Measurements from ENCODE around the gene CLSTN3. TPM values are rescaled to one million over a fixed set of nuclear protein-coding genes. Genes with fewer than 3 reads are reported as not detected.

The CLSTN3 gene
- total RNA-seq, 1 donor from 2014 or later: 14.8 TPM

DNA sequence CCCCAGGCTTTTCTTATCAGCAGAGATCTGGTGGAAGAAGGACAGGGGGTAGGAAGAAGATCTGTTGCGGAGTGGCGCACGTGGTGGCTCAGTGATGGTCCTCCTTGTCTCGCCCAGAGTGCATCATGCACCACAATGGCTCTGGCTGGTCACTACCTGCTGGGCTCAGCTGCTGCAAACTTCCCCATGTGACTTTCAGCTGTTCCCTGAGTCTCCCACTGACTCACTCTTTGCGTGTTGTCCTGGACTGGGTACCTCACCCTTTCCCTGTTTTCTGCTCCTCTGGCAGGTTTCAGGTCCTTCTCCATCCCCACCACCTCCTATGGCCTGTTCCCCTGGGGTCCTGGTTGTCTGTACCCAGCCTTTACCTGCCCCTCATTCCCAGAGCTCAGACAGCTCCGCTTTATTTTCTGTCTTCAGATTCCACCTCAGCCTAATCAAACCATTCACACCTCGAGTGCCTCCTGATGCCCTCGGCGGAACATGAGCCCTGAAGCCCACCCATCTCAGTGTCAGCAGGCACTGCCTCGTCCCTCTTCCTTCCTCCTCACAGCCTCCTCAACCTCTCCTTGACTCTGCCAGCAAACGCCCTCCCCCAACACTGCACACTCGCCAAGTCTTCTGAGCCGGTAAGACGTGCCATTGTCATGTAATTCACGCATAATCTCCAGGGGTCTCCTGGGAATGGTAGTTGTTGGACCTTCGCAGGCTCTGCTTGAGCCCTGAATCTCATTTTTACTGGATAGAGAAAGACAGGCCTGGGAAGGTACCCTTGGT, 39.8 kb upstream of the CLSTN3 start:
- no peaks in the 10 kb centered on the region for H3K9me3 Mint-ChIP-seq
- ChIA-PET POLR2A (interaction anchor here (1.2 kb wide), 1 partner anchor 18 kb away, joined by 3 read pairs; no protein-coding TSS in a partner anchor), CTCF (interaction anchor here (1.3 to 1.5 kb wide), 2 partner anchors 145 to 221 kb away, joined by 3 to 9 read pairs; no protein-coding TSS in a partner anchor)
- DNase-seq (no peak), ATAC-seq (ENCODE audit: low read depth) (no peak)
- H3K36me3 Mint-ChIP-seq (ENCODE audit: low read depth): no peaks in the 10 kb centered on the region
- H3K4me3 Mint-ChIP-seq: no peak overlapping the region
- TF ChIP-seq, protein P1, sequence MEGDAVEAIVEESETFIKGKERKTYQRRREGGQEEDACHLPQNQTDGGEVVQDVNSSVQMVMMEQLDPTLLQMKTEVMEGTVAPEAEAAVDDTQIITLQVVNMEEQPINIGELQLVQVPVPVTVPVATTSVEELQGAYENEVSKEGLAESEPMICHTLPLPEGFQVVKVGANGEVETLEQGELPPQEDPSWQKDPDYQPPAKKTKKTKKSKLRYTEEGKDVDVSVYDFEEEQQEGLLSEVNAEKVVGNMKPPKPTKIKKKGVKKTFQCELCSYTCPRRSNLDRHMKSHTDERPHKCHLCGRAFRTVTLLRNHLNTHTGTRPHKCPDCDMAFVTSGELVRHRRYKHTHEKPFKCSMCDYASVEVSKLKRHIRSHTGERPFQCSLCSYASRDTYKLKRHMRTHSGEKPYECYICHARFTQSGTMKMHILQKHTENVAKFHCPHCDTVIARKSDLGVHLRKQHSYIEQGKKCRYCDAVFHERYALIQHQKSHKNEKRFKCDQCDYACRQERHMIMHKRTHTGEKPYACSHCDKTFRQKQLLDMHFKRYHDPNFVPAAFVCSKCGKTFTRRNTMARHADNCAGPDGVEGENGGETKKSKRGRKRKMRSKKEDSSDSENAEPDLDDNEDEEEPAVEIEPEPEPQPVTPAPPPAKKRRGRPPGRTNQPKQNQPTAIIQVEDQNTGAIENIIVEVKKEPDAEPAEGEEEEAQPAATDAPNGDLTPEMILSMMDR (IDR thresholded peaks at IDR 0.05): no peak
- intact Hi-C loops (cut with micrococcal nuclease): no loop called here
- H3K27ac Mint-ChIP-seq: no peak overlapping the region
- no peaks in the 10 kb centered on the region for H3K27me3 Mint-ChIP-seq
- H3K4me1 Mint-ChIP-seq: peaks cover 8% of the 10 kb centered on the region

DNA sequence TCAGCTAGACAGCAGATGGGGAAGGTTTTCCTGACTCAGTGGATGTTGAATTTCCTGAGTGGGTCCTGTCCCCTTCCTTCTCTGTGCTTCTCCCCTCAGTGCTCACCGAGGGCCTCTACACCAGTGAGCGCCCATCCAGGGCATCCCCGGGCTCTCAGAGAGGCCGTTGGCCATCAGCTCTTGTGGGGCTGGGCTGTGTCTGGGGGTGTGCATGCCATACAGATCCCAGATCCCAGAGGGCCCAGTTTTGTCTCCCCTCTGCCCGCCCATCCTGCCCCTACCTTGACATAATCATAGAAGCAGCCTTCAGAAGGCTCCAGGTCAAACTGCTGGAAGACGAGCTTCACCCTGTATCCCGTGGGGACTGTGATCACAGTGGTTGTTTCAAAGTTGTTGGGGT, 39.0 kb upstream of the CLSTN3 start:
- CTCF ChIA-PET: interaction anchor here (0.8 to 1.5 kb wide), 4 partner anchors 22 to 222 kb away, joined by 3 to 9 read pairs (median 3); no protein-coding TSS in a partner anchor
- Mint-ChIP-seq H3K4me3 (no peak overlapping the region), H3K36me3 (ENCODE audit: low read depth) (no peaks in the 10 kb centered on the region), H3K27ac (no peak overlapping the region), H3K9me3 (no peaks in the 10 kb centered on the region), H3K4me1 (peaks cover 8% of the 10 kb centered on the region), H3K27me3 (no peaks in the 10 kb centered on the region)
- DNase-seq (no peak), ATAC-seq (ENCODE audit: low read depth) (no peak)
- TF ChIP-seq, protein P1 (IDR thresholded peaks at IDR 0.05): no peak
- POLR2A ChIA-PET: interaction anchor here (0.7 to 1.2 kb wide), 2 partner anchors 17 to 402 kb away, joined by 3 read pairs; partner anchors contain the start of gene ZNF384
- intact Hi-C loops (cut with micrococcal nuclease): no loop called here

DNA sequence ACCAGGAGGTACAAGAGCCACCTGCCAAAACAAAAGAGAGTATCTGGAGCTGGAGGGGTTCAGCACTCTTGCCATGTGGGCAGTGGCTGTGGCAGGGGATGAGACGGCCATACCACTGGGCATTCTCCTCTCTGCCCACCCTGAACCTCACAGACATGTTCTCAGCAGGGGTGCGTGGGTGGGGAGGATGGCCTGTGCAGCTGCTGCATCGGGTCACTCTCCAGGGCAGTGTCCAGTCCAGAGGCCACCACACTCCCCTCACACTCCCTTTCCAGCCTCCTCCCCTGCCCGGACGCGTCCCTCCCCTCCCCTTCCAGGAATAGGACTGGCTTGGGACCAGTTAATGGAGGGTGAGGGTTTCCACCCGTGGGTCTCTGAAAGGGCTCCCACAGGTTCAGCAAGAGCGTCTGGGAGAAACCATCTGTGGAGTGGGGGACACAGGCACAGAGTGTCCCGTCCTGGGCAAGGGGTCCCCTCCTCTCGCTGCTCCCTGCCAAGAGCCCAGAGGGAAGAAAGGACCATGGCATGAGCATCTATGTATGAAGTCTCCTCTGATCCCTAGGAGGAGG, 38.4 kb upstream of the CLSTN3 start:
- DNase-seq: no peak
- H3K9me3 Mint-ChIP-seq: no peaks in the 10 kb centered on the region
- no peak for ATAC-seq (ENCODE audit: low read depth)
- H3K4me1 Mint-ChIP-seq: peaks cover 8% of the 10 kb centered on the region
- TF ChIP-seq, protein P1 (IDR thresholded peaks at IDR 0.05): no peak
- CTCF ChIA-PET: interaction anchor here (0.8 to 1.5 kb wide), 4 partner anchors 21 to 223 kb away, joined by 3 to 9 read pairs (median 3); no protein-coding TSS in a partner anchor
- H3K27me3 Mint-ChIP-seq: no peaks in the 10 kb centered on the region
- intact Hi-C loops (cut with micrococcal nuclease): loop anchor here (1.0 kb wide), 6 partner anchors 17 to 222 kb away; partner anchors contain the start of genes C12orf57 and LPCAT3
- H3K27ac Mint-ChIP-seq: no peak overlapping the region
- peak overlapping the region; percentile 87 for H3K4me3 Mint-ChIP-seq
- H3K36me3 Mint-ChIP-seq (ENCODE audit: low read depth): no peaks in the 10 kb centered on the region
- POLR2A ChIA-PET: interaction anchor here (0.7 to 1.2 kb wide), 2 partner anchors 16 to 403 kb away, joined by 3 read pairs; partner anchors contain the start of gene ZNF384

DNA sequence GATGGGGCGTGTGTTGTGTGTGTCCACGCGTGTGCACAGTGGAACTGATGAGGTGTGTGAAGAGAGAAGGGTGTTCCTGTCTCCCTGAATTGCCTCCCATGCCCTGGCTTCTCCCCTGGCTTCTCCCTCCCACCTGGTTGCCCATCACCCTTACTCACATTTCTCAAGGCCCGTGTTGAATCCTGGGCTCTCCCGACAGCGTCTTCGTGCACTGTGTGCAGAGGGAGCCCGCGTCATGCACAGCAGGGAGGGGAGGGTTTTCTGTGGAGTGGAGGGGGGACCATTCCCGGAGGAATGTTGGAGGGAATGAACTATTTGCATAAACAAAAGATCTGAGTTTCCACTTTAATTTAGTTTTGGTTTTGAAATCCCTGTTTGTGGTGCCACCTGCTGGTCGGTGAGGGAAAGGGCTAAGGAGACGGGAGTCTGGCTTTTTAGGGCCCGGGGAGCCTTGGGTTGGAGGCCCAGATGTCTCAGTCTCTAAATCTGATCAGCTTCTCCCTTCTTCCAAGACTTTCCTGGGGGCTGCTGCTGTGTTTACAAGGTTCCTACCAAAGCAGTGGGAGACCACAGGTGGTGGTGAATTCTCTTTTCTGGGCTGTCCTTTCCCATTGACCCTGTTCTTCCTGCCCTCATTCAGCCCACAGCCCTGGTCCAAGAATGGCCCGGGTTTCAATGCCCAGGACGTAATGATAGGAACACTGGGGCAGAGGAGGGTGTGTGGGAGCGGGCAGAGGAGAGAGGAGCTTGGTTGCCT, 37.8 kb upstream of the CLSTN3 start, which contains the start of gene C1R:
TSS of gene C1R (minus strand) at position 217 of the 757 bp plus-strand sequence. CDS start at position 160, 57 bp downstream.
- TF ChIP-seq, protein P1 (IDR thresholded peaks at IDR 0.05): no peak
- ATAC-seq (ENCODE audit: low read depth) (peak; percentile 80), DNase-seq (peak; percentile 53)
- Mint-ChIP-seq H3K9me3 (no peaks in the 10 kb centered on the region), H3K27me3 (no peaks in the 10 kb centered on the region), H3K4me3 (peak within 1 kb of the TSS; percentile 87), H3K4me1 (peaks cover 8% of the 10 kb centered on the region), H3K27ac (peak within 1 kb of the TSS; percentile 61), H3K36me3 (ENCODE audit: low read depth) (no peaks in the 10 kb centered on the region)
- ChIA-PET CTCF (interaction anchor here (1.5 to 2.2 kb wide), 4 partner anchors 10 to 221 kb away, joined by 4 to 7 read pairs (median 6); partner anchors contain the start of genes C12orf57 and RNU7-1), POLR2A (no interaction called here)
- intact Hi-C loops (cut with micrococcal nuclease): loop anchor here (1.0 kb wide), 6 partner anchors 16 to 223 kb away; partner anchors contain the start of genes C12orf57 and LPCAT3

All from activated B cell treated with CpG ODN at 0.5 μM for 24 hours (primary cell).